ENCODE measurements around the gene PLEKHM3. TPM values are rescaled to one million over a fixed set of nuclear protein-coding genes. Genes with fewer than 3 reads are reported as not detected.

Gene PLEKHM3
- total and polyA plus RNA-seq, 2 of the 4 experiments (the other 2 are of a cell fraction), result 2.4 to 11.3 TPM

- H2BK5ac ChIP-seq (ENCODE audit: low read depth, low read length, poor library complexity, severe bottlenecking), result no peak overlapping the region
- in situ Hi-C loops (cut with MboI; ENCODE audit: low sequenced_read_pairs), result no loop called here
- no peaks in the 10 kb centered on the region for H3K79me1 ChIP-seq (ENCODE audit: low read depth in 1 of 2, low read length in 2 of 2)
- BruUV-seq (replicated peaks), result no TSS peak
- H3K4me3 ChIP-seq (ENCODE audit: insufficient read depth, low read depth, low read length), result no peak overlapping the region
- no peak overlapping the region for H2BK120ac ChIP-seq (ENCODE audit: low read depth, low read length)
- H3K4me1 ChIP-seq (ENCODE audit: control insufficient read depth, insufficient read depth, low read length), result no peaks in the 10 kb centered on the region
- no peak overlapping the region for H4K91ac ChIP-seq (ENCODE audit: insufficient read depth, low read depth, low read length)
- no peak overlapping the region for H4K8ac ChIP-seq (ENCODE audit: low read depth in 2 of 2, low read length in 2 of 2)
- TF ChIP-seq RFX5 (IDR thresholded peaks at IDR 0.05; ENCODE audit: low read depth, low read length), result no peak
- TF ChIP-seq RAD21 (IDR thresholded peaks at IDR 0.05; ENCODE audit: low read length), result no peak
- TF ChIP-seq CEBPB (IDR thresholded peaks at IDR 0.05; ENCODE audit: low read depth, low read length), result no peak
- TF ChIP-seq CHD1 (IDR thresholded peaks at IDR 0.05; ENCODE audit: low read depth, low read length), result no peak
- no peak for TF ChIP-seq BHLHE40 (IDR thresholded peaks at IDR 0.05; ENCODE audit: low read depth, low read length)
- DNase-seq (no peak), ATAC-seq (ENCODE audit: low read depth) (no peak)
- no peak overlapping the region for H2AK9ac ChIP-seq (replicated peaks; ENCODE audit: low read depth, low read length, poor library complexity)
- H4K5ac ChIP-seq (ENCODE audit: low read depth, low read length), result no peak overlapping the region
- intact Hi-C loops (cut with micrococcal nuclease), result no loop called here
- H2AFZ ChIP-seq (replicated peaks; ENCODE audit: low read length, poor library complexity), result no peak overlapping the region
- no peak overlapping the region for H3K56ac ChIP-seq (ENCODE audit: extremely low read depth, insufficient read depth, low read length)
- no peak overlapping the region for H3K14ac ChIP-seq (replicated peaks; ENCODE audit: low read depth, low read length)
- no peak overlapping the region for H2BK20ac ChIP-seq (ENCODE audit: low read depth, low read length)
- no peaks in the 10 kb centered on the region for H3K9me3 ChIP-seq (ENCODE audit: control insufficient read depth, insufficient read depth, low read length)
- H3K36me3 ChIP-seq (ENCODE audit: control insufficient read depth, insufficient read depth, low read length), result no peaks in the 10 kb centered on the region
- no peak overlapping the region for H3K9ac ChIP-seq (ENCODE audit: low read depth, low read length)
- H3K27ac ChIP-seq (ENCODE audit: insufficient read depth, low read length), result no peak overlapping the region
- no peak overlapping the region for H2BK15ac ChIP-seq (ENCODE audit: low read depth, low read length)
- no CpG with 5 or more reads among the region's 6 CpGs for WGBS, 2 experiments (ENCODE audit: extremely low coverage in 2 of 2, insufficient read length in 1 of 2)
- CTCF ChIA-PET, result no interaction called here
- H4K20me1 ChIP-seq (ENCODE audit: insufficient read depth, low read length), result no peaks in the 10 kb centered on the region
- 0 out of 2 replicates have a peak, but pooled peaks cover 2% of the 10 kb centered on the region for H3K27me3 ChIP-seq (ENCODE audit: control insufficient read depth, insufficient read depth, low read length)
- 0 out of 2 replicates have a peak, but pooled peaks cover 3% of the 10 kb centered on the region for H3K9me1 ChIP-seq (ENCODE audit: insufficient read depth, low read length)
- H2AK5ac ChIP-seq (ENCODE audit: low read depth, low read length), result no peak overlapping the region
- no peak overlapping the region for H3K18ac ChIP-seq (ENCODE audit: low read depth, low read length)
- POLR2A ChIA-PET (ENCODE audit: unreplicated experiment), result no interaction called here
- H3K4me2 ChIP-seq (ENCODE audit: low read depth, low read length), result no peak overlapping the region
- dilution Hi-C loops (cut with HindIII; ENCODE audit: low sequenced_read_pairs, unreplicated experiment), result no loop called here
- H3K4ac ChIP-seq (ENCODE audit: low read depth, low read length), result no peak overlapping the region
- H3K23ac ChIP-seq (ENCODE audit: low read depth, low read length), result no peak overlapping the region
Observed at GRCh38 chr2:207802650-207803049, 222.7 kb downstream of the PLEKHM3 start.

Measured in IMR-90 (cell line).